NCI-H2227 treated with DMSO at 0.1 percent for 48 hours (cell line): ENCODE measurements around the gene CCDC89.
"Not testable (repeated sequence)": the region's sequence is repeated elsewhere in the genome, so short reads cannot be mapped to it uniquely, and the experiment has no call there.

Source experiments
- DNase-seq: peaks from one replicate; lab custom pipeline; 2025; lab: John Stamatoyannopoulos, UW

The CCDC89 gene

DNA sequence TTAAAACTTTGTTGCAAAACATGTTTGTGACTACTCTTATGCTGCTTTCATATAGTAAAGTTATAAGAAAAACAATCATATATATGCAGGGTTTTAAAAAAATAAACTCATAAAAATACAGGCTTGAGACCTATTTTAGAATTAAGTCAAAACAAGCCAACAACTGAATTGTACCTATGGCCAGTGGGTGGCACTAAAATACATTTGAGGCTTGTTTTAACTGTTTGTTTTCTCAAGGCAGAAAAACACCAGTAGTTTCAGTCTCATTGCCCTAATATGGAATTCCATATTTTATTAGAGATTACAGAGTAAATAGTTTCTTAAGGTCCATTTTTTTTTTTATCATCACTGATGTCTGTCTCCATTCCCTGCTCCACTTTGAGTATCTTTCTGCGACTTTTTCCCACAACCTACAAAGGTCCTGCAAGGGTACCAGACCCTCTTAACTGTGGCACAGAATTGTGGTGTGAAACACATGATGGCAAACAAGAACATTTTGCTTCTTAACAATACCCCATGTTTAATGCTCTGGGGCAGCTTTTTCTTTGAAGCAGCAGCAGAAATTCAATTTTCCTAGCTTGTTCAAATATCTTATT lies 8.5 kb upstream of the CCDC89 start:
- DNase-seq, result peak; percentile 14

DNA sequence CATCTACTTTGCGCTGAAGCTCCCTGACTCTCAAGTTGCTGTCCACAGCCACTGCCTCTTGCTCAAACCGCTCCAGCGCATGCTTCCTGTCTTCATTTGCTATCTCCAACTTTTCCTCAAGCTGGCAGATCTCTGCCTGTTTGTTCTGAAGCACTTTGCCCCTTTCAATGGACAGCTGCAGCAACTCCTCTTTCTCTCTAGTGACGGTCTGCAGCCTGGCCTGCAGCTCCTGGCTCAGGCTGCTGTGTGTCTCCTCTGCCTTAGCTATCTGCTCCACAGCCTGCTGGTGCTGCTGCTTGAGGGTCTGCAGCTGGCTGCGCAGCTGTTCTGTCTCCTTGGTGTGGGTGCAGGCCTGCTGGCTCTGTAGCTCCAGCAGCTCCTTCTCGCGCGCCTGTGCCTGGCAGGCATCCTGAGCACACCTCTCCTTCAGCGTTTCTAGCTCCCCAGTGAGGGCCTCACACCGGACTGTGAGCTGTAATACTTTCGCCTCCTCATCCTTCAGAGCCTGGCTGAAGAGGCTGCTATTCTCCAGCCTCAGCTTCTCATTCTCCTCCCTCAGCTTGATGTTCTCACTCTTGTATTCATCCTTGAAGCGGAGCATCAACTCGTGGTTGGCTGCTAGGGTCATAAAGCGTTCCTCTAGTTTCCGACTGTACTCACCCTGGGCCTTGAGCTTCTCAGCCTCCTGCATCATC lies 723 bp downstream of the CCDC89 start:
- no peak for DNase-seq

GRCh38 chr11:85682330-85683305 lies 3.4 kb downstream of the CCDC89 start:
- peak; percentile 49 for DNase-seq

GRCh38 chr11:85680897-85681296 lies 5.1 kb downstream of the CCDC89 start:
- no peak for DNase-seq

- no peak for DNase-seq
Observed at GRCh38 chr11:85679576-85679975, 6.4 kb downstream of the CCDC89 start.

- DNase-seq, result no peak
Observed at GRCh38 chr11:85673393-85673792, 12.6 kb downstream of the CCDC89 start.

GRCh38 chr11:85672105-85672902 lies 13.7 kb downstream of the CCDC89 start:
- DNase-seq, result no peak

- DNase-seq, result not testable (repeated sequence)
Observed at GRCh38 chr11:85670949-85671663, 14.9 kb downstream of the CCDC89 start.

DNA sequence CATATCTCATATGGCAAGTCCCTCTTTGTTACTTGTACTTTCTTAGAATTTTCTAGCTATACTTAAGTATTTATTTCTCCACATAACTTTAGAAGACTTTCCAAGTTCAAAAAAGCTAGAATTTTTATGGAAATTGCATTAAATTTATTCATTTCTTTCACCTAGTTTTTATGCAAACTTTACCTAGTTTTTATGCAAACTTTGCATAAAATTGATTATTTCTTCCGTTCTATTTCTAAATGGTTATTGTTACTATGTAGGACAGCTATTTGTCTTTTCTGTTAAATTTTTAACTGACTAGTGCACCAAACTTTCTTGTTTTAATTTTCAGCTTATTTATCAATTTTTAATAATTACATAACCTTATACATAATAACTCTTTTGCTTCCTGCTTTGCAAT lies 17.8 kb downstream of the CCDC89 start:
- no peak for DNase-seq

DNA sequence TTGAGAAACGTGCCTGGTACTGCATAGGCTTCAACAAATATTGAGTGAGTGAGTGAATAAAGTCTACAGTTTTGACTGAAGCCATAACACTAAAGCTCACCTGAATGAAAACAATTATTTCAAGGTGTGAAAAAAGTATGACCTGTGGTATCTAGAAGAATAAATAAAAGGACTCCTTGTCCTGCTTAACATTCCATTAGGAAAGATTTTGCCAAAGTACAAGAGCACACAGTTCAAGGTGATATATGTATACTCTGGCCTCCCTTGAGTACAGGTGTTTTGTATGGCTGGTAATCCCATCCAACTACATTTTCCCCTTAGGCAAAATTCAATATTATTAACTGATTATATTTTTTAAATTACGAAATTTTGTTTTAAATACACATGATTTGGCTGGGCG lies 19.3 kb downstream of the CCDC89 start:
- DNase-seq, result no peak

DNA sequence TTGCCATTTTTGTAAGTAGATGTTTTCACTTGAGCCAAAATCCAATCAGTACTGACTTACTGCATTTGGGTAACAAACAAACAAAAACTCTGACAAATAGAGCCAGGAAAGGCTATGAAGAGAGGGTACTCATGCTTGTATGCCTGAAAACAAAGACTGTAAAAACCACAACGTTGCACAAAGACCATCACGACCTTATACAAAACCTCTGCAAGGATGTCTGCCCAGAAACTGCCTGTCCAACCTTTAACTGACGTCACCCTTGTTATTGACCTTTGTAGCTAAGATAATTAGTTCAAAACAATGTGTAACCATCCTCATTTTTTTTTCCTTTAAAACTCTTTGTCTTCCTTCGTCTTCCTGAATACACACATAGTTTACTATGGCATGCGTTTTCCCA lies 20.3 kb downstream of the CCDC89 start:
- no peak for DNase-seq

GRCh38 chr11:85664615-85665481 lies 21.1 kb downstream of the CCDC89 start, which contains the start of gene CREBZF:
Gene CREBZF (minus strand): TSS chr11:85665129. CDS start chr11:85664875, 254 bp downstream.
- peak; percentile 94 for DNase-seq

DNA sequence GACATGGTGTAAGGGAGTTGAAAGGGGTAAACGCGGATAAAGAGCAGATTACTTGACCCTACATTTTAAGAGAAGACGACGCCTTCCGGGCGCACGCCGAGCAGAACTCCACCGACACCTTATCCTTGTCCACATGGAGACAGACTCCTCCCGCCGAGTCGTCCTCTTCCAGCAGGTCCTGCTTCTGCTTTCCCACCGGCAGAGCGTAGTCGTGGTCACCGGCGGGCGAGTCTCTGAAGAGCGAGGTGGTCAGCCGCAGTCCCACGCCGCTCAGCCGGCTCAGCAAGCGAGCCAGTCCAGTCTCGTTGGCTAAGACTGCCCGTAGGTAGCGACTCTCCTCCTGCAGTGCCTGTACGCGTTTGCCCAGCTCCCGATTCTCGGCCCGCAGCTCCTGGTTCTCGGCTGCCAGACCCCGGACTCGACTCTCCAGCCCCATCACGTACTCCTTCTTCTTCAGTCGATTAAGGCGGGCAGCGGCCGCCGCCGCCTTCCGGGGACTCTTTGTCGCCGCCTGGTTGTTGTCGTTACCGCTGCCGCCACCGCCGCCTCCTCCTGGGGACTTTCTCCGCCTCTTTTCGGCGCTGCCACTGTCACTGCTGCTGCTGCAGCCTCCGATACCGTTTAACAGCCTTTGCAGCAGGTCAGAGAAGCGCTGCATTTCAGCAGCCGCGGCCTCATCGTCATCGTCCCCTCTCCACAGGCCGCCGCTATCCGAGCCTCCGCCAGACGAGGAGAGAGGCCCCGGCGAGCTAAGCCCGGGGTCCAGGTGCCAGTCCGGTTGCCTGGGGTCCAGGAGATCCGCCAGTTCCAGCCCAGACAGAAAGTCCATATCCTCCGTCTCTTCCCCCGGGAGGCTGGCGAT lies 22.0 kb downstream of the CCDC89 start:
- peak; percentile 36 for DNase-seq

- no peak for DNase-seq
Observed at GRCh38 chr11:85663080-85663752, 22.8 kb downstream of the CCDC89 start.

- DNase-seq, result no peak
Observed at GRCh38 chr11:85661972-85662664, 23.9 kb downstream of the CCDC89 start.

GRCh38 chr11:85658180-85658579 lies 27.8 kb downstream of the CCDC89 start:
- DNase-seq, result no peak

DNA sequence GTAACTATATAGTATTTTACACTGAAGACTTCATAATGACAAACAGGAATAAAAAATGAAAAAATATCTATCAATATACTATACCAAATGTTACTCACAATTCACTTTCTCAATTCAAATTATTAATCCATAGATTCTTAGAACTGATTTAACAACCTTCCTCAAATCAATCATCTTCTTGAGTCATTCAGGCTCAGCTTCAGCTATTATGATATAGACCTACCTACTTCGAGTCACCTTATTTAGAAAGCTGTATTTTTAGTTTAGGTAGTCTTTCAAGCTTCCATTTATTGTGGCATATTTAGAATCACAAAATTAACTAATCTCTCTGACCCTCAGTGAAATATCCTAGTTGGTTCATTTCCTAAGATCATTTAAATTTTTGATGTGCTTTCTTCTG lies 29.2 kb downstream of the CCDC89 start:
- no peak for DNase-seq

DNA sequence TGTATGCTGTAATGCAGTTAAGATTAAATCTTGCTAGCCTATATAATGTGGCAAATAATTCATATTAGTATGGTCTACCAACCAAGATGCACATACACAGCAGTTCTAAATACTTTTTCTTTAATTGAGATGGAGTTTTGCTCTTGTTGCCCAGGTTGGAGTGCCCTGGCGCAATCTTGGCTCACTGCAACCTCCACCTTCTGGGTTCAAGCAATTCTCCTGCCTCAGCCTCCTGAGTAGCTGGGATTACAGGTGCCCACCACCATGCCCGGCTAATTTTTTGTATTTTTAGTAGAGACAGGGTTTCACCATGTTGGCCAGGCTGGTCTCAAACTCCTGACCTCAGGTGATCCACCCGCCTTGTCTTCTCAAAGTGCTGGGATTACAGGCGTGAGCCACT lies 31.7 kb downstream of the CCDC89 start:
- DNase-seq, result not testable (repeated sequence)
